Stimulated activated CD8-positive, alpha-beta memory T cell treated with anti-CD3 and anti-CD28 coated beads, Interleukin-4, amount 100 ng/mL, for 24 hours (primary cell): ENCODE results near the gene KLK7.

Source experiments
- DNase-seq: peaks from one replicate; pipeline ENCODE4 v3.0.0-alpha.2; 2020; ENCODE audit warnings: low read depth

The KLK7 gene

GRCh38 chr19:50983625-50984292, at the start of gene KLK7:
TSS of gene KLK7 (minus strand) at chr19:50983917. CDS start at chr19:50982399, 1,518 bp downstream.
- DNase-seq = no peak

DNA sequence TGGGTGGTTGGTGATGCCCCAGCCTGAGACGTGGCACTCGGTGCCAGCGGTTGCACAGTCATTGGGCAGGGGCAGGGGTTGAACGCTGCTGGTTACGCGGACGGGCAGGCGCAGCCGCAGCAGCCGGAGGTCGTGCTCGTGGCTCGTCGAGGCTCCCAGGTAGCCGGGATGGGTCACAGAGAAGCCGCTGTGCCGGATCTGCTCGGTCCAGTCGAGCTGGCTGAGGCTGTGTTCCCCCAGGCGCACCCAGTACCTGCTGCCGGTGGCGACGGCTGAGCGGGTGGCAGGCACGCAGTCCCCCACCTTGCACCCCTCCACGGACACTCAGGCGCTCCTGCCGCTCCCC, 48.1 kb upstream of the KLK7 start:
- no peak for DNase-seq

DNA sequence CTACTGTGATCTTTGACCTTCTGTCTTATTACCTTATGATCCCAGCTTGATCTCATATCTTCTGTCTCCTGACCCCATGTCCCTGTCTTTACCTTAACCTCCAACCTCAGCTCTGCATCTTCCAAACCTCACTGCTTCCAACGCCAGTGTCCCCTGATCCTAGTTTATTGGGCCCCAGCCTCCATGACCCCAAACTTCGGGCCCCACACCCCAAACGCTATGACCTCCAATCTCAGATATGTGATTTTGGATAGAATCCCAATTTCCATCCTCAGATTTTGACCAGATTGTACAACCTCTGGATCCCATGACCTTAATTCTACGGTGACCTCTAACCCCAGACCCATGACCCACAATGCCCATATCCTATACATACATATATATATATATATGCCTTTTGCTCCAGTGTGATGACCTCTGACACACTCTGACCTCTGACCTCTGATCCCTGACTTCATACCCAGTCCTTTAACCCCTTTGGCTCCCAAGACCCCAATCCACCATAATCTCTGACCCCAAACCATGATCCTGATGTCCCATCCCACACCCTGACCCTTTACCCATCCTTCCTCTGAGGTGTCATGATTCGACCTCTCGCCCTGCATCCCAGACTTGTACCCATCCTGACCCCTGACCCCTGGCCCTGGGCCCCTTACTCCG, 47.6 kb upstream of the KLK7 start:
- DNase-seq = no peak

DNA sequence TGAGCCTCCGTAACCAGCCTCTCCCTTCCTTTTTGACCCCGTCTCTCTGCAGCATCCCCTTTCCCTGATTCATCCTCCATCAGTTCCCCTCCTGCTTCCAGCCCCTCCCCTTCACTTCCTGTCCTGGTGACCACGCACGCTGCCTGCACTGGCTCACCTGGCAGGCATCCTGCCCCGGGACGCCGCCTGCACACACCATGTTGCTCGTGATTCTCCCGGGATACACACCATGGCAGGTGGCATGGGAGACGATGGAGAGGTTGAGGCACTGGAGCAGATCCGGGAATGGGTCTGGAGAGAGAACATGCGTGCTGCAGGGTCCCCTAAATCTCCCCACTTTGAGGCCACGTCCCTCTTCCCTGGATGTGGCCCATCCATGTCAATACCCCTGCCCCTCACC, 46.9 kb upstream of the KLK7 start:
- no peak for DNase-seq

- no peak for DNase-seq
Measured at GRCh38 chr19:51029718-51030117, 46.0 kb upstream of the KLK7 start.

GRCh38 chr19:51027873-51028272, 44.2 kb upstream of the KLK7 start:
- DNase-seq = no peak

- DNase-seq = no peak
Measured at GRCh38 chr19:51027126-51027806, 43.5 kb upstream of the KLK7 start.

DNA sequence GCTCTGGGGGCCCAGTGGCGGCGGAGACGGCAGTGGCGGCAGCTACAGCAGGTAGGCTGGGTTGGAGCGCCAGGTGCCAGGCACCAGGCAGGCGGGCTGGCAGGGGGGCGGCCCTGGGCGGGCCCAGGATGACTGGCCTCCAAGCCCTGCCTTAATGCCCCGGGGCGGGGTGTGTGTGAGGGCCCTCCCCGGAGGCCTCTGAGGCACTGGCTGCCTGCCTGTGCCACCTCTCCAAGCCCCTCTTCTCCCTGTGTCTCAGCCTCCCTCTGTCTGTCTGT, 42.8 kb upstream of the KLK7 start, which contains the start of gene KLK11:
Gene KLK11, minus strand, starts transcription at position 63 of the 278 bp plus-strand sequence. CDS start 985 bp downstream, outside the sequence.
- no peak for DNase-seq

DNA sequence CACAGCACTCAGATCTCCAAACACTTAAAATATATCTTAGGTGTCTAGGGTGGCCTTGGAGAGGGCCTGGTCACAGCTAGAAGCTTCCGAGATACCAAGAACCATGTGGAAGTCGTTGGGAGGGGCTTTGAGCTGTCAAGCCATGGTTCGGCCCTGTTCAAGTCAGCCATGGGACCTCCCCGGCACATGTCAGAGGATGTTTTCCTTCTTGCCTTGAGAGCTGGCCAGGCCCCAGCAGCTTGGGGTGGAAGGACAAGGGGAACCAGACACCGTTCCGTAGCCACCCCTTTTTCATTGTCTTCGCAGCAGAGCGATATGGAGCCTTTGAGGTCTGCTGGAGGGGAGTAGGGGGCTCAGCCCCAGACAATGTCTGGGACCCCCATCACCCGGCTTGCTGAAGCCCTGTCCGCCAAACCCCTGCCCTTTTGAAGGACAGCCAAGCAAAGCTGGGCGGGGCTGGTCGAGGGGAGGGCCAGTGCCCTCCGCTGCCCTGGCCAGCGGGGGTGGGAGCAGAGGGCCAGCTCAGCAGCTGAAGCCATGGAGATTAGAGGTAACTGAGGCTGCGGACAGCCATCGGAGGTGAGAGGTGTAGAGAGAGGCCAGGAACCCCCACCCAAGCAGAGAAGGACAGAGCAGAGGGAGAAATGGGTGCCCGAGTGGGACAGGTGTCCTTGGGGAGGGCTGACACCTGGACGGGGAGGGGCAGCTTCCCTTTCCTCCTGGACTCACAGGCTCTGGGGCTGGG, 42.3 kb upstream of the KLK7 start:
- no peak for DNase-seq

GRCh38 chr19:51025401-51025800, 41.7 kb upstream of the KLK7 start:
- no peak for DNase-seq

GRCh38 chr19:51024924-51025323, 41.2 kb upstream of the KLK7 start:
- DNase-seq = no peak

DNA sequence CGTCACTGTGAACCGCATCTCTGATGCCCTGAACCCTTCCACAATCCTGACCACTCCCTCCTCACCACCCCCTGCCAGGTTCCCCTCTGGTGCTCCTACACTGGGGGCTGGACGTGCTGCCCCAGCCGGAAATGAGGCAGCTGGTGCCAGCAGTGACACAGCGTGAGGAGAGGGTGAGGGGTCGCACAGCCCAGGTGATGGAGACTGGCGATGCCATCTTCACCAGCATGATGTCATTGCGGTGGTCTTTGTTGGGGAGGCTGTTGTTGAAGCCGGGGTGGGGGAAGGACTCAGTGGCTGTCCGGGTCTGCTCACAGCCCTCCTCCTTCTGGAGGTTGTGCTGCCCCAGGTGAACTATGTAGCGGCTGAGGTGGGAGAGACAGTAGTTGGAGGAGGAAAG, 40.2 kb upstream of the KLK7 start:
- no peak for DNase-seq

DNA sequence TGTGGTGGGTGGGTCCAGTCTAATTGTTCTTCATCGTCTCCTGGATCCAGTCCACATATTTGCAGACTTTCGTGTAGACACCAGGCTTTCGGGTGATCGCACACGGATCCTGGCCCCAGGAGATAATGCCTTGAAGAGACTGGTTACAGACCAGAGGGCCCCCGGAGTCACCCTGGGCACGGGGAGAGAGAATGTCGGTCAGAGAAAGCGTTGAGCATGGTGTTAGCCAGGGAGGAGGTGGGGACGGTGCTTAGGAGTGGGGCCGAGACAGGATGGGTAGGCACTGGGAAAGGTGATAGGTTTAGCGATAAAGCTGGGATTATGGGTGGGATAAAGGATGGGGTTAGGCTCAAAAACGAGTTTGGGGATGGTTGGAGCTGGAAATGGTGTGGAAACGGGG, 38.8 kb upstream of the KLK7 start:
- DNase-seq = no peak

DNA sequence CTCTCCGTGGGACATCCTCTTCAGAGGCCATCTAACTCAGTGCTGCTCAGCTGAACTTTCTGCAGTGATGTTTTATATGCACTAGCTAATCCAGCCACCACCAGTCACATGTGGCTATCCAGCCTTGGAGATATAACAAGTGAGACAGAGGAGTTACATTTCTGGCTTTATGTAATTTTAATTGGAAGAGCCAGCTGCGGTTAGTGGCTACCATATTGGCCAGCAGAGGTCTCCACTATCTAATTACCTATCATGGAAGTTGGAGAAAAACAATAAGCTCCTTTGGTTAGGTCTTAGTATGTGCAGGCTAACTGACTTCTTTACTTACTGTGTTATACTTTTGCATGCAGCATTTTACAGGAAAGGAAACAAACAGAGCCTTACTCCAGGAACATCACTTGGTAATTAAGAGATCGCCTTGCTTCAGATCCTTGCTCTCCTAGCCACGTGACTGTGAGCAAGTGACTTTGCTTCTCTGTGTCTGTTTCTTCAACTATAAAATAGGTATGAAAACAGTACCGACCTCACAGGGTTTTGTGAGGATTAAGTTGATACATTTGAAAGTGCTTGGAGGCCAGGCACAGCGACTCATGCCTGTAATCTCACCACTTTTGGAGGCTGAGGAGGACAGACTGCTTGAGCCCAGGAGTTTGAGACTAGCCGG, 37.4 kb upstream of the KLK7 start:
- DNase-seq = no peak

GRCh38 chr19:51019544-51019925, 35.8 kb upstream of the KLK7 start, which contains the start of gene KLK10:
TSS of gene KLK10 (minus strand) at chr19:51019709. CDS start at chr19:51019130, 579 bp downstream.
- DNase-seq = no peak

GRCh38 chr19:51018745-51019543, 35.2 kb upstream of the KLK7 start:
- DNase-seq = no peak

- DNase-seq = peak; percentile 33
Measured at GRCh38 chr19:51016798-51017683, 33.3 kb upstream of the KLK7 start.

DNA sequence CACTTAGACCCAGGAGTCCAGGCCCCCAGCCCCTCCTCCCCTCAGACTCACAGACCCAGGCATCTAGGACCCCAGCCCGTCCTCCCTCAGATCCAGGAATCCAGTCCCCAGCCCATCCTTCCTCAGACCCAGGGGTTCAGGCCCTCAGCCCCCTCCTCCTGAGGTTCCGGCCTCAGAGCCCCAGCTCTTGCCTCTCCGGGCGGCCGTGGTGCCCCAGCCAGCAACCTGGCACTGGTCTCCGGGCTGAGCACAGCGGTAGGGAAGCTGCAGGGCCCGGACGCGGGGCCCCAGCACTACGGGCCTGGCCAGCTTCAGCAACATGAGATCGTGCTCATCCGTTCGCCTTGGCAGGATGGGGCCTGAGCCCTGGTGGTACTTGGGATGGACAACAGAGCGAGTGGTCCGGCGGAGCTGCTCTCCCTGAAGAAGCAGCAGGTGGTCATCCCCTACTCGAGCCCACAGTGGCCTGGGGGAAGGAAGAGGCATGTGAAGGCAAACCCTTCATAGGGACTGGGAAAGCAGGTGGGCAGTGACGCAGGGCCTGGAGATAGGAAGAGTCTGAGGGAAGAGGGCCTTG, 32.1 kb upstream of the KLK7 start:
- DNase-seq = no peak

DNA sequence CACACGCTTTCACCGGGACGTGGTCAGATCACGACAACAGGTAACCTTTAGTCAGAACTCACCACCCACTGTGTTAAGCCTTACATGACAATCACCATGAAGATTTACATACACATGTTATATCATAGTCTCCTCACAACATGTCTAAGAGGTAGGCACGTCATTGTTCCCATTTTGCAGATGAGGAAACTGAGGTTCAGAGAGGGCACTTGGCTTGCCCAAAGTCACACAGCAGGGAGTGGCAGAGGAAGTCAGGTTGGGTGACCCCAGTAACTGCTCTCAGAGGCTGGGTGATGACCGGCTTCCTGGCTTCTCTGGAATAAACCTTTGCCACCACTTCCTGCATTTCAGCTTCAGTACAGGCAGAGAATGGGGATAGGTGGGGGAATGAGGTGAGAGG, 30.5 kb upstream of the KLK7 start:
- DNase-seq = no peak

- DNase-seq = no peak
Measured at GRCh38 chr19:51012661-51013190, 29.0 kb upstream of the KLK7 start.
